Measurements from ENCODE around the gene GTF2A1L. TPM values are rescaled to one million over a fixed set of nuclear protein-coding genes. Genes with fewer than 3 reads are reported as not detected.

The GTF2A1L gene
- total RNA-seq, 1 donor from 2014 or later, result 22.2 TPM

GRCh38 chr2:48727560-48727959 lies 109.9 kb downstream of the GTF2A1L start:
- DNase-seq (ENCODE audit: low spot score in 2 of 2), result no peak
- H3K4me3 ChIP-seq, result no peak overlapping the region
- intact Hi-C loops (cut with DNase I), result no loop called here
- no peaks in the 10 kb centered on the region for H3K9me3 ChIP-seq
- H3K27ac ChIP-seq, result no peak overlapping the region
- no peaks in the 10 kb centered on the region for H3K27me3 ChIP-seq
- H3K36me3 ChIP-seq, result no peaks in the 10 kb centered on the region
- no peaks in the 10 kb centered on the region for H3K4me1 ChIP-seq
- no peak for TF ChIP-seq CTCF (IDR thresholded peaks at IDR 0.05)

- Histone ChIP-seq H3K27me3 (no peaks in the 10 kb centered on the region), H3K36me3 (no peaks in the 10 kb centered on the region), H3K9me3 (no peaks in the 10 kb centered on the region), H3K4me1 (no peaks in the 10 kb centered on the region), H3K4me3 (no peak overlapping the region), H3K27ac (no peak overlapping the region)
- DNase-seq (ENCODE audit: low spot score in 2 of 2), result no peak
- TF ChIP-seq CTCF (IDR thresholded peaks at IDR 0.05), result no peak
- intact Hi-C loops (cut with DNase I), result no loop called here
Observed at GRCh38 chr2:48728295-48728694, 110.6 kb downstream of the GTF2A1L start.

GRCh38 chr2:48728840-48729239 lies 111.2 kb downstream of the GTF2A1L start:
- H3K4me1 ChIP-seq, result no peaks in the 10 kb centered on the region
- H3K4me3 ChIP-seq, result no peak overlapping the region
- DNase-seq (ENCODE audit: low spot score in 2 of 2), result no peak
- no peaks in the 10 kb centered on the region for H3K9me3 ChIP-seq
- no peak overlapping the region for H3K27ac ChIP-seq
- no peak for TF ChIP-seq CTCF (IDR thresholded peaks at IDR 0.05)
- no peaks in the 10 kb centered on the region for H3K36me3 ChIP-seq
- intact Hi-C loops (cut with DNase I), result no loop called here
- H3K27me3 ChIP-seq, result no peaks in the 10 kb centered on the region

Other genes with a start within 250 kb of the GTF2A1L start
- 16.6 TPM for gene PPP1R21, start 177.1 kb upstream of the GTF2A1L start, total RNA-seq
- gene STON1, start 87.7 kb upstream of the GTF2A1L start, total RNA-seq, result 23.4 TPM
- gene LHCGR, start 137.9 kb downstream of the GTF2A1L start, total RNA-seq, result not detected

Measured in ascending aorta (tissue), 2 donors.